Stimulated activated CD4-positive, alpha-beta T cell treated with anti-CD3 and anti-CD28 coated beads, Interleukin-1b, Interleukin-23, amount 100 ng/mL, for 1 hour (primary cell): ENCODE measurements around the gene LDLRAD2.

Experiments
- DNase-seq, 2 donors: peaks; one replicate each; pipeline ENCODE4 v3.0.0-alpha.2; 2020; ENCODE audit warnings: low read depth in 2 of 2

Gene LDLRAD2

DNA sequence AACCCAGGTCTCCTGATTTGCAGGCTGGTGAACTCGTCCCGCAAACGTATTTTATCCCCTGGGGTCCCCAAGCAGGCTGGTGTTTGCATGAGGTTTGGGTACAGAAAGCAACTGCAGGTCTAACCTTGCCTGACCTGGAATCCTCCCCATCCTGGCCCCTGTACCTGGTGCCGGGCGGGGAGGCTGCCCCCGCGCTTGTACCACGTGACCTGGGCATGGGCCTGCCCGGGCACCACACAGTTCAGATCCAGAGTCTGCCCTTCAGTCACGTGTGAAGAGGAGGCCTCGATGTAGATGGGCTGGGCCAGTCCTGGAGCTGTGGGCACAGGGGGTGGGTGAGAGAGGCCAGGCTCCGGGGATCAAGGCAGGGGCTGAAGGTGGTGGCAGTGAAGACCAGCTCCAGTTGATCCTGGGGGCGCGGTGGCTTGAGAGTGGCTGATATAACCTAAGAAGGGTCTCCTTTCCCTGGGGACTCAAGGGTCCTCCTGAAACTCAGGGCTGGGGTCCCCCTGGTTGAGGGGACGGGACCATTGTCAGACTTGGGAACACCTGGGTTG, 30.6 kb downstream of the LDLRAD2 start:
- DNase-seq: no peak

GRCh38 chr1:21843208-21843607, 31.1 kb downstream of the LDLRAD2 start:
- DNase-seq: no peak

GRCh38 chr1:21843996-21844395, 31.9 kb downstream of the LDLRAD2 start:
- no peak for DNase-seq

- no peak for DNase-seq
These were observed 33.9 kb downstream of the LDLRAD2 start for GRCh38 chr1:21845646-21846641.

DNA sequence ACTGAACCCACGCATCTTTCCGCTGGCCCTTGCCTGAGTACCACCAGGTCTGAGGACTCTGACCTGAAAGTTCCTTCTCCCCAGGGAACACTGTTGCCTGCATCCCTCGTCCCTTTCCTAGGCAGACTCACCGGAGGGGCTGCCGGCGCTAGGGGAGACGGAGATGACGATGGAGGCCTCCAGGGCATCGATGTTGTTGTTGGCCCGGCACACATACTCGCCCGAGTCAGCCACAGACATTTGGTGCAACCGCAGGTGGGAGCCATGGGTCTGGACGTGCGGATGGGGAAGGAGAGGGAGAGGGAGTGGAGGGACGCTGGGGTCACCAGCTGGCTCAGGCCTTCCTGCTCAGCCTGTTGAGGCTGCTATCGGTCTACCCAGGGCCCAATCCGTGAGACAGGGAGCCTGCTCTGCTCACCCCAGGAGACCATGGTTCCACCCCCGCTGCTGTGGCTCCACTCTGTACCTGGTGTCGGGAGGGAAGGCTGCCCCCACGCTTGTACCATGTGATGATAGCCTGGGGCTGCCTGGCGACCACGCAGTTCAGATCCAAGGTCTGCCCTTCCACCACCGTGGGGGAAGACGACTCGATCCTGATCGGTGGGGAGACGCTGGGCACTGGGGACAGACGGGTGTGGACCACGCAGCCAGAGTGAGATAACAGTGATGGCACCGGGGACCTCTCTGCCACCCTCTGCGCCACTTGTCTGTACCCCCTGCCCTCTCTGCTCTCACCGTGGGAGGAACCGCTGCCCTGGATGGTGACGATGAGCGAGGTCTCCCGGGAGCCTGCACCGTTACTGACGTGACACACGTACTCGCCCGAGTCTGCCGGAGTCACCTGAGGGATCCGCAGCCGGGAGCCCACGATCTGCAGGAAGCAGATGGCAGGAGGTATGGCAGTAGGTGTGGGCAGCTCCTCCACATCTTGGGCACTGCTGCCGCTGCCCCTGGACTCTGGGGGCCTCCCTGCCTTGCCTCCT, 35.4 kb downstream of the LDLRAD2 start:
- DNase-seq: no peak

DNA sequence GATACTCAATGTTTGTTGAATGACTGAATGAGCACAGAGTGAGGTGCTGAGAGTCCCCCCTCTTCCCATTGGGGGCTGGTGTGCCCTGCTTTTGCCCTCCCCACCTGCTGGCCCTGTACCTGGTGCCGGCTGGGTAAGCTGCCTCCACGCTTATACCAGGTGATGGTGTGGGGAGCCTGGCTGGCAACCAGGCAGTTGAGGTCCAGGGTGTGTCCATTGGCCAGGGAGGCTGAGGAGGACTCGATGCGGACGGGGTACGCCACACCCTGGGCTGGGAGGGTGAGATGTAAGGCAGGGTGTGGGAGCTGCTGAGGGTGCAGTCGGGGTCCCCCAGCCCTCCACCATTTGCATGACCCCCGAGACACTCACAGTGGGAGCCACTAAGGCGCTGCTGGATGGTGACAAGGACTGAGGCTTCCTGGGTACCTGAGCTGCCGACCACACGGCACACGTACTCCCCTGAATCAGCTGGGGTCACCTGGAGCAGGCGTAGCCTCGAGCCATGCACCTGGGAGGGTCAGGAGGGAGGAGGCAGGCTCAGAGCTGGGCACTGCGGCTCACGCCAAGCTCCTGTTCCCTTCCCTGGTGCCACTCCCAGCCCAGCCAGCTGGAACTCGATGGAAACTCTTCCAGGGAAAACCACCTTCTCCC, 36.6 kb downstream of the LDLRAD2 start:
- DNase-seq: no peak

DNA sequence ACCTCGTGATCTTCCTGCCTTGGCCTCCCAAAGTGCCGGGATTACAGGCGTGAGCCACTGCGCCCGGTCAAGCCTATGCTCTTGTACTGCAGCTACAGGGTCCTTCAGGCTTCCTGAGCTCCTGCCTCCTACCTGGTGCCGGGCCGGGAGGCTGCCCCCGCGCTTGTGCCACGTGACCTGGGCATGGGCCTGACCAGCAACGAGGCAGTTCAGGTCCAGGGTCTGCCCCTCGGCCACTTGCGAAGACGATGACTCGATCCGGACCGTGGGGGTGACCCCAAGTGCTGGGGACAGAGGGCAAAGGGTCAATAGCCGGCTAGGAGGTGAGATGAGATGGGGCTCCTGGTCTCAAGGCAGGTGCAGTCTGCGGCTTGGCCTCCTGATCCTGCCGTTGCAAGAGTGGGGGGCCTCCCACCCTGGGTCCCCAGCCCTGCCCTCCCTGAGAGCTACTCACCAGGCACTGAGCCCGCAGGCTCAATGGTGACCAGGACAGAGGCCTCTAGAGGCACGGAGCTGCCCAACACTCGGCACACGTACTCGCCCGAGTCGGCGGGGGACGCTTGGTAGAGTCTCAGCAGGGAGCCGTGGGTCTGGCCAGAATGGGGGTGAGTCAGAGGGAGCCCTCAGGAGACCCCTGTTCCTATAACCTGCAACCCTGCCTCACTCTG, 38.0 kb downstream of the LDLRAD2 start:
- no peak for DNase-seq

DNA sequence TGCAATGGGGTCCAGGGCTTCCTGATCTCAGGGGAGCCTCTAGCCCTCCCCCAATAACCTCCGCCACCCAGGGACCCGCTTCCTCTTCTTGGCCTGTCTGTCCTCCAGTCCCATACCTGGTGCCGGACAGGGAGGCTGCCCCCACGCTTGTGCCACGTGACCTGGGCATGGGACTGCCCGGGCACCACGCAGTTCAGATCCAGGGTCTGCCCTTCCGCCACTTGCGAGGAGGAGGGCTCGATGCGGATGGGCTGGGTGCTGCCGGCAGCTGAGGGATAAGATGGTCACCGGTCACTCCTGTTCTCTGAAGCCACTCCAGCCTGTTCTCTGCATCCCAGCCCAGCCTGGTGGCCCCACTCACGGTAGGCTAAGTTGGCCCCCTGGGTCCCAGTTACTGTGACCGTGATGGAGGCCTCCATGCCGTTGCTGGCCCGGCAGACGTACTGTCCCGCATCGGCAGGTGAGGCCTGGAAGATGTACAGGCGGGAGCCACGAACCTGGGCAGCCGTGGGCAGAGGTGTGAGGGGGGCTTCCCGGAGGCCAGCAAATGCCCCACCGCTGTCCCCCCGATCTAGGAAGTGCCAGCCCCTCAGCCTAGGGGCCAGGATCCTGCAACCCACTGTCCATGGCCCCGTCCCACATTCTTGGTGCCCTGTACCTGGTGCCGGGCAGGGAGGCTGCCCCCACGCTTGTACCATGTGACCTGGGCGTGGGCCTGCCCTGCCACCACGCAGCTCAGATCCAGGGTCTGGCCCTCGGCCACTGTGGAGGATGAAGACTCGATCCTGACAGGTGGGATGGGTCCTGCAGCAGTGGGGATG, 39.6 kb downstream of the LDLRAD2 start:
- no peak for DNase-seq

DNA sequence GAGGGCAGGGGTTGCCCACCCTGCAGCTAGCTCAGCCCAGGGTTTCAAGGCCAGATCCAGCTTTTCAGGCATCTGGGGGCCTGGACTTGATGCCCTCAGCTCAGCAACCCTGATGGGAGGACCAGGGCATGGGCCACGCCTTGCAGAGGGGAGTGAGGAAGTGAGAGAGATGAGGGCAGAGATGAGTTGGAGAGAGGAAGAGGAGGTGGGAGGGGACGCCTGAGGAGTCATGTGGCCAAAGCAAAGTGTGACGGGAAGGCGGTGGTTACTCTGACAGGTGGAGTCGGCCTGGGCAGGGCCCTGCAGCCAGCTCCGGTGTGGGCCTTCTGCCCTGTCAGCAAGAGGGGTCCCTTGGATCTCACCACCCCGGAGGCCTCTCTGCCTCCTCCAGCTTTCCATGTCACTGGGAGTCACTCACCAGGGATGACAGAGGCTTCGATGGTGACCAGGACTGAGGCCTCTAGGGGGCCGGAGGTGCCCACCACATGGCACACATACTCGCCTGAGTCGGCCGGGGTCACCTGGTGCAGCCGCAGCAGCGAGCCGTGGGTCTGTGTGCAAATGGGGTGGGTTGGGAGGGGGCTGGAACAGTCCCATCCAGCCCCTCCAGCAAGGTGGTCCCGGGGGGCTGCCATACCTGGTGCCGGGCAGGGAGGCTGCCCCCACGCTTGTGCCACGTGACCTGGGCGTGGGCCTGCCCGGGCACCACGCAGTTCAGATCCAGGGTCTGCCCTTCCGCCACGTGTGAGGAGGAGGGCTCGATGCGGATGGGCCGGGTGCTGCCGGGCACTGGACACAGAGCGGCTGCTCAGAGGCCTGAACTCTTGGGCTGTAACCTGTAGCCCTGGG, 40.4 kb downstream of the LDLRAD2 start:
- no peak for DNase-seq

GRCh38 chr1:21853131-21853427, 41.0 kb downstream of the LDLRAD2 start:
- DNase-seq: no peak

- DNase-seq: no peak
These were observed 42.2 kb downstream of the LDLRAD2 start for GRCh38 chr1:21854090-21854750.

DNA sequence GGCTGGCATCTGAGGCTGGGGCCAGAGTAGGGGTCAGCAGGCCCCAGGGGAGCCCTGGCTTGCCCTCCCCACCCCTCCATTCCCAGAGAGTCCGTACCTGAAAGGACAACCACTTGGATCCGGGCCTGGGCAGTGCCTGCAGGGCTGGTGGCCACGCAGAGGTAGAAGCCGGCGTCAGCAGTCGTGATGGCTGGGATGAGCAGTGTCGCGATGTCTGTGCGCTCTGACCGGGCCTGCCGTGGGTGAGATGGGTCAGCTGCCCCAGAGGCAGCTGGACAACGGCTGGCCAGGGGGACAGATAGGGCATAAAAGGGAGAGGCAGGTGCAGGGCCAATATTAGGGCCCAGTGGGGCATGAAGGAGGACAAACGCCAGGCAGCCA, 42.7 kb downstream of the LDLRAD2 start:
- DNase-seq: no peak

DNA sequence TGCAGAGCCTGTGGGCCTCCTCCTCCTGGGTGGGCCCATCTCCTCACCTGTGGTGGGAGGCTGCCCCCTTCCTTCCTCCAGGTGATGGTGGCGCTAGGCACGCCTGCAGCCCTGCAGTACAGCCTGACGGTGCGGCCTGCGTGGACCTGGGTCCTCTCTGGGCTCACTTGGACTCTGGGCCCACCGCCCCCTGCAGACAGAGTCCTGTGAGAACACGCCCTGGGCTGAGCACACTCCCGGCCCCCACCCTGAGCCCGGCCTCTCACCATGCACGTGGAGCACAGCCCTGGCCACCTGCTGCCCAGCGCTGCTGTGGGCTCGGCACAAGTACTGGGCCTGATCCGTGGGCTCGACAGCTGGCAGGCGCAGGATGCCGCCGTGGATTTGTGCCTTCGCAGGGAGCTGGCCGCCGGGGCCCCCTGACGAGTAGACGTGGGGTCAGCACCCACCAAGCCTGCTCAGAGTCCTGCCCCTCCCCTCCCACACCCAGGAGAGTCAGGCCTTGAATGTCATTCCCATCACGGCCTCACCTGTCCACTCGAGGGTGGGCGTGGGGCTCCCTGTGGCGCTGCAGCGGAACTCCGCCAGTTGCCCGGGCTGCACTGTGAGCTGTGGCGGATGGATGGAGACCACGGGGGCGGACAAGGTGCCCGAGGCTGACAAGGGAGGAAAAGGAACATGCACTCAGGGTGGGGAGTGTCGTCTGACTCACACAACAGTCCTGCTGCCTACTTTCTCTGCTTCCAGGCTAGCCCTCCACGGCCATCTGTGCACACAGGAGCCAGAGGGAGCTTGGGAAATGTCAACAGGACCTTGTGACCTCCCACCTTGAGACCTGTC, 43.4 kb downstream of the LDLRAD2 start:
- no peak for DNase-seq

GRCh38 chr1:21857142-21857839, 45.2 kb downstream of the LDLRAD2 start:
- no peak for DNase-seq

- DNase-seq: no peak
These were observed 46.0 kb downstream of the LDLRAD2 start for GRCh38 chr1:21857840-21858670.

- DNase-seq: no peak
These were observed 47.7 kb downstream of the LDLRAD2 start for GRCh38 chr1:21859669-21860179.
